Measurements from ENCODE around the gene GDPD3.

GDPD3 gene

DNA sequence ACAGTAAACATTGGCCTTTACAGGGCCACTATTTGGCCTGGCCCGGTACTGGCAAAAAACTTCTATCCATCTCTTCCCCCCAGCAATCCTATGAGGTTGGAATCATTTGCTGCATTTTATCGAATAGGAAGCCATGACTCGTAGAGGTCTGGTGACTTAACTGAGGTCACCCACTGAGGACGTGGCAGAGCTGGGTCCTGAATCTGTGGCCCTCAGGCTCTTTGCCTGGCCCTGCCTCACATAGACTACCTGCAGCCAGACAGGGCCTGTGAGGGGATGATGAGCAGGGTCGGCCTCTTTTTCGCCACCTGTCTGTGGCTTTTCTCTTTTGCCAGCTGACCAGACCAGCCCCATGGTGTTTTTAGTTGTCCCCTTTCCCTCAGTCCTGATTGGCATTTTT, 35.7 kb downstream of the GDPD3 start:
- no peak for DNase-seq (ENCODE audit: low read depth)

DNA sequence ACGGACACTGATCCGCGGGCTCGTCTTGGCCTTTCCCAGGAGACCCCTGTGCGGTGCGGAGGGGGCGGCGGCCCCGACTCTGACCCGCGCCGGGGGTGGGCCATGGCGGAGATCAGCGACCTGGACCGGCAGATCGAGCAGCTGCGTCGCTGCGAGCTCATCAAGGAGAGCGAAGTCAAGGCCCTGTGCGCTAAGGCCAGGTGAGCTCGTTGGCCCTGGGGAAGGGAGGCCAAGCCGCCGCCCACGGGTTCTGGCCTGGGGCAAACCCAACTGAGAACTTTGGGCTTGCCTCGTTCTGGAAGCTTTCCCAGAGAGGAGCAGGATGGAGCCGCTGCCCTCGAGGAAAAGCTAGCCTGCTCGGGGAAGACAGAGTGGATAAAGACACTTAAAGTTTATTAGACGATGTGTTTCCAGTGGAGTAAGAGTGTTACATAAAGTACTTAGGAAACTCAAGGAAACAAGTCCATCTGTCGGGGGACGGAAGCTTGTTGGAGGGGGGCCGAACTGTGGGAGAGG, 37.0 kb downstream of the GDPD3 start:
- DNase-seq (ENCODE audit: low read depth): no peak

DNA sequence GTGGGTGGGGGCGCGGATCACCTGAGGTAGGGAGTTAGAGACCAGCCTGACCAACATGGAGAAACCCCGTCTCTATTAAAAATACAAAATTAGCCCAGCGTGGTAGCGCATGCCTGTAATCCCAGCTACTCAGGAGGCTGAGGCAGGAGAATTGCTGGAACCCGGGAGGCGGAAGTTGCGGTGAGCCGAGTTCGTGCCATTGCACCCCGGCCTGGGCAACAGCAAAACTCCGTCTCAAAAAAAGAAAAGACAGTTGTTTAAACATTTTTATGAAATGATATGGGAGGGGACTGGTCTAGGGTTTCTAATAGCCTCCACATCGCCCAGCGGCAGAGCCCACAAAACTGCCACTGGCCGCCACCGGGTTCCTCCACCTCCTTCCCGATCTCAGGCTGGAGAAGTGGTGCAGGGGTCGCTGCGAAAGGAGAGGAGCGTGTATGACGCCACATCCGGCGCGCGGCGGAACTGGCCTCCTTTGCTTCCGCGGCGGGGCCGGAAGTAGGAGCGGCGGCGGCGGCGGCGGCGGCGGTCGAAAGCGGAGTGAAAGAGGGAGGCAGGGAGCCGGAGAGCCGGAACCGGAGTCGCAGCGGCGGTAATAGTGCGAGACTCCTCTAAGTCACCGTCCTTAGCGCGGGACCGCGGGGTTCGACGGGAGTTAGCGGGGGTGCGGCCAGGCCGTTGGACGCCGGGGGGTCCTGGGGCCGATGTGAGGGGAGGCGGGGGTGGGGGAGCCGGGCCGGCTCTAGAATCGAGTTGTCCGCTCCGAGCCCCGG, 37.6 kb downstream of the GDPD3 start, which contains the start of gene PPP4C:
Gene PPP4C (plus strand): TSS at position 492 of the 773 bp plus-strand sequence. CDS start 384 bp downstream, outside the sequence.
- peak; percentile 84 for DNase-seq (ENCODE audit: low read depth)

DNA sequence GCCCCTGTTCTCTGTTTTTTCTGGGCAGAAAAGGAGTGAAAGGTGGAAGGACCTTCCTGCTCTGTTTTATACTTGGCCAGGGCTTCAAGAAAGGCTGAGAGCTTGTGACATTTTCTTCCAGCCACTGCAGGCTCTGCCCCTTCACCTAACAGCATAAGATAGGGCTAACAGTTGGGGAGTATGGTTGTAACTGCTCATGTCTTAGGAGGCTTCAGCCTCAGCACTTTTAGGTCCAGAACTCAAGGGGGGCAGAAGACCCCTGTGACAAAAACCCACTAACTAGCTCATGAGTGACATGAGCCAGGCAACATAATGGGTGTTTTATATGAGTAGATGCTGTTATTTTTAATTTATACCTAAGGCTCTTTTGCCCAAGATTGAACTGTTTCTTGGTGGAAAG, 42.8 kb downstream of the GDPD3 start:
- no peak for DNase-seq (ENCODE audit: low read depth)

DNA sequence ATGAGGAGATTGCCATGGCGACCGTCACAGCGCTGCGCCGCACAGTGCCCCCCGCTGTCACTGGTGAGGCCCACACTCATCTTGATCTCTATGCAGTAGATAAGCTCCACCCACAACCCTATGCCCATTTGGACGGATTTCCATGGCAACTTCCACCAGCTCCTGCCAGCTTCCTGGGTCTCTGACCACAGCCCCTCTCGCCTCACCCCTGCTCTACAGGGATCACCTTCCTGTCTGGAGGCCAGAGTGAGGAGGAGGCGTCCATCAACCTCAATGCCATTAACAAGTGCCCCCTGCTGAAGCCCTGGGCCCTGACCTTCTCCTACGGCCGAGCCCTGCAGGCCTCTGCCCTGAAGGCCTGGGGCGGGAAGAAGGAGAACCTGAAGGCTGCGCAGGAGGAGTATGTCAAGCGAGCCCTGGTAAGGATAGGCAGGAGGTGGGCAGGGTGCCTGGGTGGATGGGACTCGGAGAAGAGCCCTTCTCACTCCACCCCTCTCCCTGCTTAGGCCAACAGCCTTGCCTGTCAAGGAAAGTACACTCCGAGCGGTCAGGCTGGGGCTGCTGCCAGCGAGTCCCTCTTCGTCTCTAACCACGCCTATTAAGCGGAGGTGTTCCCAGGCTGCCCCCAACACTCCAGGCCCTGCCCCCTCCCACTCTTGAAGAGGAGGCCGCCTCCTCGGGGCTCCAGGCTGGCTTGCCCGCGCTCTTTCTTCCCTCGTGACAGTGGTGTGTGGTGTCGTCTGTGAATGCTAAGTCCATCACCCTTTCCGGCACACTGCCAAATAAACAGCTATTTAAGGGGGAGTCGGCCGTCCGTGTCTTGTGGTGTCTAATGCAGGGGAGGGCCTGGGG, 43.5 kb downstream of the GDPD3 start:
- DNase-seq (ENCODE audit: low read depth): no peak

DNA sequence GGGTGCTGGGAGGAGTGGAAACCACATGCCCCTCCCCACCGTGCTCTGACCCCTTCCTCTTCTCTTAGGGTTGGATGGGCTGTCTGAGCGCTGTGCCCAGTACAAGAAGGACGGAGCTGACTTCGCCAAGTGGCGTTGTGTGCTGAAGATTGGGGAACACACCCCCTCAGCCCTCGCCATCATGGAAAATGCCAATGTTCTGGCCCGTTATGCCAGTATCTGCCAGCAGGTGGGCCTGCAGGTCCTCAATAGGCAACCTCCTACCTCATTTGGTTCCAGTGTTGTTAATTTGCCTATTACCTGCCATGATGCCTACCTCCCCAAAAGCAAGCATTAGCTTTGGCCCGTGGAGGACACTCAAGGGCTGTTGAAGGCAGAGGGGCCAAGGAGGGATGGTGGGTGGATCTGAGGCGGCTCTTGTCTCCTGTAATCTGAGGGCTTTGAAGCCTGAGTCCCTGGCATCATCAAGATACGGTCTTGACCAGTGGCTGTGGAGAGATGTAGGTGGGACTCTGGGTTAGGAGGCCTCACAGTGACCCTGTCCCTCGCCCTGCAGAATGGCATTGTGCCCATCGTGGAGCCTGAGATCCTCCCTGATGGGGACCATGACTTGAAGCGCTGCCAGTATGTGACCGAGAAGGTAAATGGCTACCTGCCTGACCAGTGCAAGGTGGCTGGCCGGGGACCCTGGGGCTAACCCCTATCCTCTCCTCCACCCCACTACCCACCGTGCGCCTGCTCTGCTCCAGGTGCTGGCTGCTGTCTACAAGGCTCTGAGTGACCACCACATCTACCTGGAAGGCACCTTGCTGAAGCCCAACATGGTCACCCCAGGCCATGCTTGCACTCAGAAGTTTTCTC, 44.4 kb downstream of the GDPD3 start:
- DNase-seq (ENCODE audit: low read depth): no peak

DNA sequence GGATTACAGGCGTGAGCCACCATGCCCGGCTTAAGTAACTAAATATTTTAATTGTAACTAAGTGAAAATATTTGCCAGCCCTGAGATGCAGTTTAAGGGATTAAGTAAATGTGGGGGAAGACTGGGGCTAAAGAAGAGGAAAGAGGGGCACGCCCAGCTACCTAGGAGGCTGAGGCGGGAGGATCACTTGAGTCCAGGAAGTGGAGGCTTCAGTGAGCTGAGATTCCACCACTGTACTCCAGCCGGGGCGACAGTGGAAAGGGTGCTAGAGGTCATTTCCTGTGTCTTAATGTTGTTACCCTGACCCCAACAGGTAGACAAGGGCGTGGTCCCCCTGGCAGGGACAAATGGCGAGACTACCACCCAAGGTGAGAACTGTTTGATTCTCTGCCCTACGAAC, 45.0 kb downstream of the GDPD3 start:
- DNase-seq (ENCODE audit: low read depth): no peak

DNA sequence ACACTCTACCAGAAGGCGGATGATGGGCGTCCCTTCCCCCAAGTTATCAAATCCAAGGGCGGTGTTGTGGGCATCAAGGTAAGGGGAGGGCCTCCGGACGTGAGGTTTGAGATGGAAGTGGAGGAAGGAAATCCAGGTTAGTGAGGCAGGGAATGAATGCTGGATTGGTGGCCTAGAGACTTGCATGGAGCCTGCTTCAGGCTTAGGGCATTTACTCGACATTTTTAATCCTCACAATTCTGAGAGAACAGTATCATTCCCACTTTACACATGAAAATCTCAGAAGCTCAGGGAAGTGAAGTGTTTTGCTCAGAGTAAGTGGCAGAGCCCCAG, 45.8 kb downstream of the GDPD3 start:
- DNase-seq (ENCODE audit: low read depth): no peak

DNA sequence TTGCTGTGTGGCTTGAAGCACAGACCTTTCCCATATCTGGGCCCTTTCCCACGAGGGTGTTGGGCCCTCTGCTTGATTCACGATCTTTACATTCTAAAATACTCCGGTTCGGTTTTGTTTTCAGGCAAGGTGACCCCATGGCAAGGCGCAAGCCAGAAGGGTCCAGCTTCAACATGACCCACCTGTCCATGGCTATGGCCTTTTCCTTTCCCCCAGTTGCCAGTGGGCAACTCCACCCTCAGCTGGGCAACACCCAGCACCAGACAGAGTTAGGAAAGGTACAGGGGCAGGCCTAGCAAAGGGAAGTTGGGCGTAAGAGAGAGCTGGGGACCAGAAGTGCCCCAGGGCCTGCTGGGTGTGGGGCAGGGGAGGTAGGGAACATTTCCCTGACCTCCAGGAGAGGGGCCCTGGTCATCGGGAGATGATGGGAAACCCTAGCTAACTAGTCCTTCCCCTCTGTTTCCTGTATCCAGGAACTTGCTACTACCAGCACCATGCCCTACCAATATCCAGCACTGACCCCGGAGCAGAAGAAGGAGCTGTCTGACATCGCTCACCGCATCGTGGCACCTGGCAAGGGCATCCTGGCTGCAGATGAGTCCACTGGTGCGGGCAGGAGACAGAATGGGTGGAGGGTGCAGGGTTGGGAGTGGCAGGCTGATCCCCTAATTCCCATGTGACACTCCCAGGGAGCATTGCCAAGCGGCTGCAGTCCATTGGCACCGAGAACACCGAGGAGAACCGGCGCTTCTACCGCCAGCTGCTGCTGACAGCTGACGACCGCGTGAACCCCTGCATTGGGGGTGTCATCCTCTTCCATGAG, 46.4 kb downstream of the GDPD3 start:
- DNase-seq (ENCODE audit: low read depth): no peak

DNA sequence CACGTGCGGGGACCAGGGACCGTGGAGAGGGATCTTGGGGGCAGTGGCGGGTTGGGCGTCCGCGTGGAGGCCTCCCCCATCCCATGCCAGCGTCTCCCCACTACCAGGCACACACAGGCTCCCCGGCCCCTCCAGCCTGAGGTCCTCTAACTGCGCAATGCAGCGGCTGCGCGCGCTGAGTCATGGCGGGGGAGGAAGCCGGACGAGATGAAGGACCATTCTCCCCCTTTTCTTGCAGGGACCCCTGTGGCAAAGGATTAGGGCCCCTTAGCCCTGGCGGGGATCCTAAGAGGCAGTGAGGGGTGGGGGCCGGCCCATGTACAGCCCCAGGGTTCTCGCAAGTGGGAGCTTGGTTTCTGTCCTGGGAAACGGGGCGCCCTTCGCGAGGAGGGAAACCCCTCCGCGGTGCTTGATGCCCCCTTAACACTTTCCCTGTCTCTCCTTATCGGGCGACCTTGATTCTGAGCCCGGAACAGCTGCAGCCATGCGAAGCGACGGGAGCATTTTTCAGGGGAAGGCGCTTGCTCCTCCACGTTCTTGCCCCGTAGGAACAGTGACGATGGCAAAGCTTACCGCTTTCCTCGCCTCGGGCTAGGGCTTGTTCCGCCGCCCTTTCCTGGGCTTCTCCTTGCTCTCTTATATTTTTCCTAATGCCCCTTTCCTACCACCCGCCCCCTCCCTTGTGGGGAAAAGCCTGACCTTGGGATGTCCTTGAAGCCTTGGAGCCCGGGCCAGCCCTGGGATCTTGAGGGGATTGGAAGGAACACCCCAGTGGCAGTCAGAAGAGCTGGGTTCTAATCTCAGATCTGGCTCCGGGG, 47.2 kb downstream of the GDPD3 start:
- DNase-seq (ENCODE audit: low read depth): peak; percentile 77

DNA sequence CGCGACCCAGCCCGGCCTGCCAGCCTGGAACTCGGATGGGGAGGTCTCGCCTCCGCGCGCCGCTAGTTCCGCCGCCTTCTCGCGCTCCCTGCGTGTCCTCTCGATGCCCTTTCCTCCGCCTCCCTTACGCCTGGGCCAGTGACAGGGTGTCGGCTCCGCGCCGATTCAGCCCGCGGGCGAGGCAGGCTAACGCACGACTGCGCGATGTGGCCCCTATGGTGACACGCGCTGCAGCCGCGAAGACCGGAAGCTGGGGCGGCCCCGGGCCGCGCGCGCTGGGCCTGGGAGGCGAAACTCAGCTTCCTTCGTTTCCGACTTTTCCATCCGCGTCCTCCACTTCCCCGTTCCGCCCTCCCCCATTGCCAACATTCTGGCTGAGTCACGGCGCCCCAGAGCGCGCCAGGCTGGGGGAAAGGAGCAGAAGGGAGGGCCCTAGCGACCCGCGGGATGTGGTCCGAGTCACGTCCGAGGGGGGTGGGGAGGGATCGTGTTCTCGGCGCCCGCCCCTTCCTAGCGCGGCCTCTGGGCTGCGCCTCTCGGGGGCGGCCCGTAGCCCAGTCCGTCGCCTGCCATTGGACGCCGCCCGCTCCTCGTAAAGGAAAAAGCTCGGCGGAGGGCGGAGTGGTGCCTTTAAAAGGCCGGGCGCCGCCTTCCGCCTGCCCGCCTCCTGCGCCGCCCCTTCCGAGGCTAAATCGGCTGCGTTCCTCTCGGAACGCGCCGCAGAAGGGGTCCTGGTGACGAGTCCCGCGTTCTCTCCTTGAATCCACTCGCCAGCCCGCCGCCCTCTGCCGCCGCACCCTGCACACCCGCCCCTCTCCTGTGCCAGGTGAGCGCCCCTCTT, 48.0 kb downstream of the GDPD3 start, which contains the start of gene ALDOA:
Gene ALDOA (plus strand): TSS at position 659 of the 841 bp plus-strand sequence. CDS start 1,138 bp downstream, outside the sequence.
- DNase-seq (ENCODE audit: low read depth): peak; percentile 98

DNA sequence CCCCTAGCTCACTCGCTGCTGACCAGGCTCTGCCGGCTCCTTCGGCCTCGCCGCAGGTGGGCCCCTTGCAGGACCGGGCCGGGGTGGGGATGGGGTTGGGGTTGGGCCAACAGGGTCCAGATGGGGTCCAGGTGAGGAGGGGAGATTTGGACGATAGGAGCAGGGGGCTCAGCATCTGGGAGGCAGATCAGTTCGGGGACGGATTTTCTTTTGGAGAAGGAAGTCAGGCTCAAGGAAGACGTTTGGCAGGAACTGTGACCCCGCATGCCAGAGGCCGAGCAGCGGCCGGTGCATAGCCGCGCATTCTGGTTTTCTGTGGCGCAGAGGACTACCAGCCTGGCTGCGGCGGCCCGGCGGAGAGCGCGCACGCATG, 48.6 kb downstream of the GDPD3 start:
- no peak for DNase-seq (ENCODE audit: low read depth)

DNA sequence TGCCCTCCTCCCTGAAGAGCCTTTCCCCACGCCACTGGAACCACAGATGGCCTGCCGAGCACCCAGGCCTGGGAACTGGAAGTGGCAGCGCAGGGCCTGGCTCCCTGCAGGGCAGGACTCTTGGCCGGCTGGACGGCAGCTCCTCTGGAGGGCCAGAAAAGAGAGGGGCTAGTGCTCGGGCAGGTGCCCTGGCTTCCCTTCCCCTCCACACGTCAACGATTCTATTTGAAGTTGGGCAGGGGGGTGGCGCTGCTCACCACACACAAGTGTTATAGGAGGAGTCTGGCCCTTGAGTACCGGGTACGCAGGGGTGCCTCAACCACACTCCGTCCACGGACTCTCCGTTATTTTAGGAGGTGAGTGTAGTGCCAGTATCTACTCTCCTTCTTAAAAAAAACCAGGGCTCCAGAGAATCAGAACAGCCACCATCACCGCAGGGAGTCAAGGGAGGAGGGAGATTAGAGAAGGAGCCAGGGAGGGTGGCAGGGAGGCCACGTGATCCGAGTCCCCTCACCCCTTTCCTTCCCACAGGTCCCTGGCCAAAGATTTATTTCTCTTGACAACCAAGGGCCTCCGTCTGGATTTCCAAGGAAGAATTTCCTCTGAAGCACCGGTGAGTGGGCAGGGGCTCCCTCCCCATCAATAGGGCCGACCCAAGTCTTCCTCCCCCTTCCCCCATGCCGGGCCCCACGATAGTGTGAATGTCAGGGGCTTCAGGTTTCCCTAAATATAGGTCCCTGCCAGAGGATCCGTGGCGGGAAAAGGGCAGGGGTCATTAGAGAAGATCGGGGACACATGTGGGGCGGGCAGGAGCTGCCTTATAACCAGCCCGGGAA, 49.2 kb downstream of the GDPD3 start:
- DNase-seq (ENCODE audit: low read depth): peak; percentile 55

DNA sequence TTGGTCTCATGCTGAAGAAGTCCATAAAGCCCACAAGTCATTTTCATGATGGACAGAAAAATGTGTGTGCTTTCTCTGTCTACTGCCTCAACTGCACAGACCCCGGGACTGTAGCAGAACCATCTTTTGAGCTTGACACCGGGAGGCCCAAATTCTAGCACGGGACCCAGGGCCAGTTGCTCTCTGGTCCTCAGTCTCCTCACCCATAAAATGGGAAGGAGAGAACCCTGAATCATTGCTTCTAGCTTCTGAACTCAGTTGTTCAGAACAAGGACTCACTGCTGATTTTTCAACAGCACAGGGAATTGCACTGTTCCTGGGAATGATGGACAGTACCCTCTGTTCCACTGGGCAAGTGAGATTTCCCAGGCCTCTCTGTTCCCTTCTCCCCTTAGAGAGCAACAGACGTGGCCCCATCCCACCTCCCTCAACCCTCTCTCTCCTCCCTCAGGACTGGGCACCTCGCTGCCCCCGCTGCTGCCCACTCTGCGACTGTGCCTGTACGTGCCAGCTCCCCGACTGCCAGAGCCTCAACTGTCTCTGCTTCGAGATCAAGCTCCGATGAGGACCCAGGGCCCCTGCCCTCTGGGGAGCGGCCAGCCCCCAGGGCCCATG, 50.0 kb downstream of the GDPD3 start:
- no peak for DNase-seq (ENCODE audit: low read depth)

DNA sequence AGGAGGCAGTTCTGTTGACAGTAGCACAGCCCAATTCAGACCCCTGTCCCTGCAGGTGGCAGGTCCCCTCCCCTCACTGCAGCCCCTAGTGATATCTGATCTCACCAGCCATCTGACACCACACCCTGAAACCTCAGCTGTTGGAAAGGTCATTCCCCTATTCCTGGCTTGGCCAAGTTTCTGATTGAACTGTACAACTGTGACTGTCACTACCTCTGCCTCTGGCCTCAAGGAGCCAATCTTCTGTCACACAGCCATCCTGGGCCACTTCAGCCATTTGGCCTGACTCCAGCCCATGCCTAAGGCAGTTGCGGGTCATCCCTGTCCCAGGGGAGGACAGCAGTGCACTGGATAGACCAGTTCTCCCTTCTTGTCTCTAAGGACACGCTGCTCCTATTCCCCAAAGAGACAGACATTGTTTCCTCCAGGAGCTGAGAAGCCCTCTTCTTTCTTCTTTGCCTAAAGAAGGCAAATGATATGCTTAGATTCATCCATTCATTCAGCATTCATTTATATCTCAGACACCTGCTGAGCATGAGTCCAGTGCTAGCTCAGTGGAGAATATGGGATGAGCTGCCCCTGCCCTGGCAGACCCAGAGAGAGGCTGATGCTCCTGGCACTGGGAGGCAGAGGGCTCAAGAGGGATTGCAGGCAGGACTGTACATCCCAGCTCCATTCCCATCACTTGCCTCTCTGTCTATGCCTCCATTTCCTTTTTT, 52.3 kb downstream of the GDPD3 start:
- no peak for DNase-seq (ENCODE audit: low read depth)

DNA sequence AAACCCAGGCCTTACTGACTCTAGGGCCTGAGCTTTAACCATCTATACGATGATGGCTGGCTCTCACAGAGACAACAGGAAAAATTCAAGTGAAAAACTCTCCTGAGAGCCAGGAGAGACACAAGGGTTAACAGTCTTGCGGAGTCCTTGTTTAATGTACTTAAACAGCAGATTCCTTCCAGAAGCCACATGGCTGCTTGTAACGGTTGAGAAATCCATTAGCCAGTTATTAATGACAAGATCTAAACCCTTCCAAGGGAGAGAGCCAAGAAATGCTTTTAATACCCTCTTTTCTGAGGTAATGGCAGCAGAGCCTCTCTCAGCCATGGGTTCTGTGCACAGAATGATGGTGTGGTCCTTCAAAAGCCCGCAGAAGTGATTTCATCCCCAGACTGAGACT, 53.0 kb downstream of the GDPD3 start:
- DNase-seq (ENCODE audit: low read depth): peak; percentile 86

DNA sequence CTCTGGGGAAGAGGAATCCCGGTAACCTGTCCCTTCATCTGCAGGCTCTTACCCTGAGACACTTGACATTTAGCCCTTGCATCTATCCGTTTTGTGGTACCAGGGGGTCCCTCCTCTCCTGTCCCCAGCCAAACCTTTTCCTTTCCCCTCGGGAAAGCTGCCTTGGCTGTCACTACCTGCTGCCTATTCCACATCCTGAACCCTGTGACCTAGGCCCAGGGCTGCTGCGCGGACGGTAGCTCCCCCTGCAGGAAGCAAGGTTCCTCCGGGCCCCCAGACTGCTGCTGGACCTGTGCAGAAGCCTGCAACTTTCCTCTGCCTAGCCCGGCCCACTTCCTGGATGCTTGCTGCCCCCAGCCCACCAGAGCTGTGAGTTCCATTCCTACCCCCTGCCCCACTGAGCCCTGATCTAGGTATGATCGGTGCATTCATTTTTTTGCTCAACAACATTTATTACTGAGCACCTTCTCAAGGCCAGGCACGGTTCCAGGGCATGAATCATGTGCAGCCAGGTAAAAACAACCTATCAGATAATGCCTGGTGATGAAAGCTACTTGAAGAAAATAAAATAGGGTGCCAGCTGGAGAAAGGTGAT, 58.3 kb downstream of the GDPD3 start:
- no peak for DNase-seq (ENCODE audit: low read depth)
